ENCODE results near the gene ETFRF1.

ETFRF1 gene

DNA sequence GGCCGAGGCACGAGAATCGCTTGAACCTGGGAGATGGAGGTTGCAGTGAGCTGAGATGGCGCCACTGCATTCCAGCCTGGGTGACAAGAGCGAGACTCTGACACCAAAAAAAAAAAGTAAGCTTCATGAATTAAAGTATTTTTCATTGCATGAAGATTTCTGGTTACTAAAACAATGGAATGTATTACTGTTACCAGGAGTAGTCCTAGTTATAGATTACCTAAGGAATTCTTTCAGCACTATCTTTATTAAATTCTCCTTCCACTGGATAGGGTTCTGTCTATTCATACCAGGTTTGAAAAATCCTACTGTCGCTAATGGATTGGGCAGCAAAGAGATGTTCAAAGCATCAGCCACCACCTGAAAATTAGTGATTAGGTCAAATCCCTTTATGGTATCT lies 12.4 kb downstream of the ETFRF1 start:
- H3K4me3 ChIP-seq (replicated peaks; ENCODE audit: insufficient read depth, low read length): no peak overlapping the region
- no peak for DNase-seq (ENCODE audit: low read depth in 1 of 2, low spot score in 1 of 2)
- no peaks in the 10 kb centered on the region for H3K27me3 ChIP-seq (ENCODE audit: insufficient read depth, poor library complexity, severe bottlenecking)
- TF ChIP-seq, protein P1, sequence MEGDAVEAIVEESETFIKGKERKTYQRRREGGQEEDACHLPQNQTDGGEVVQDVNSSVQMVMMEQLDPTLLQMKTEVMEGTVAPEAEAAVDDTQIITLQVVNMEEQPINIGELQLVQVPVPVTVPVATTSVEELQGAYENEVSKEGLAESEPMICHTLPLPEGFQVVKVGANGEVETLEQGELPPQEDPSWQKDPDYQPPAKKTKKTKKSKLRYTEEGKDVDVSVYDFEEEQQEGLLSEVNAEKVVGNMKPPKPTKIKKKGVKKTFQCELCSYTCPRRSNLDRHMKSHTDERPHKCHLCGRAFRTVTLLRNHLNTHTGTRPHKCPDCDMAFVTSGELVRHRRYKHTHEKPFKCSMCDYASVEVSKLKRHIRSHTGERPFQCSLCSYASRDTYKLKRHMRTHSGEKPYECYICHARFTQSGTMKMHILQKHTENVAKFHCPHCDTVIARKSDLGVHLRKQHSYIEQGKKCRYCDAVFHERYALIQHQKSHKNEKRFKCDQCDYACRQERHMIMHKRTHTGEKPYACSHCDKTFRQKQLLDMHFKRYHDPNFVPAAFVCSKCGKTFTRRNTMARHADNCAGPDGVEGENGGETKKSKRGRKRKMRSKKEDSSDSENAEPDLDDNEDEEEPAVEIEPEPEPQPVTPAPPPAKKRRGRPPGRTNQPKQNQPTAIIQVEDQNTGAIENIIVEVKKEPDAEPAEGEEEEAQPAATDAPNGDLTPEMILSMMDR (IDR thresholded peaks at IDR 0.05; ENCODE audit: insufficient read depth, low read length): no peak
- TF ChIP-seq SPI1 (IDR thresholded peaks at IDR 0.05; ENCODE audit: borderline replicate concordance, low read depth) (no peak), GABPA (IDR thresholded peaks at IDR 0.05; ENCODE audit: low read depth) (no peak), POLR2AphosphoS5 (IDR thresholded peaks at IDR 0.05; ENCODE audit: low read depth) (no peak)
- TF ChIP-seq, protein P2, sequence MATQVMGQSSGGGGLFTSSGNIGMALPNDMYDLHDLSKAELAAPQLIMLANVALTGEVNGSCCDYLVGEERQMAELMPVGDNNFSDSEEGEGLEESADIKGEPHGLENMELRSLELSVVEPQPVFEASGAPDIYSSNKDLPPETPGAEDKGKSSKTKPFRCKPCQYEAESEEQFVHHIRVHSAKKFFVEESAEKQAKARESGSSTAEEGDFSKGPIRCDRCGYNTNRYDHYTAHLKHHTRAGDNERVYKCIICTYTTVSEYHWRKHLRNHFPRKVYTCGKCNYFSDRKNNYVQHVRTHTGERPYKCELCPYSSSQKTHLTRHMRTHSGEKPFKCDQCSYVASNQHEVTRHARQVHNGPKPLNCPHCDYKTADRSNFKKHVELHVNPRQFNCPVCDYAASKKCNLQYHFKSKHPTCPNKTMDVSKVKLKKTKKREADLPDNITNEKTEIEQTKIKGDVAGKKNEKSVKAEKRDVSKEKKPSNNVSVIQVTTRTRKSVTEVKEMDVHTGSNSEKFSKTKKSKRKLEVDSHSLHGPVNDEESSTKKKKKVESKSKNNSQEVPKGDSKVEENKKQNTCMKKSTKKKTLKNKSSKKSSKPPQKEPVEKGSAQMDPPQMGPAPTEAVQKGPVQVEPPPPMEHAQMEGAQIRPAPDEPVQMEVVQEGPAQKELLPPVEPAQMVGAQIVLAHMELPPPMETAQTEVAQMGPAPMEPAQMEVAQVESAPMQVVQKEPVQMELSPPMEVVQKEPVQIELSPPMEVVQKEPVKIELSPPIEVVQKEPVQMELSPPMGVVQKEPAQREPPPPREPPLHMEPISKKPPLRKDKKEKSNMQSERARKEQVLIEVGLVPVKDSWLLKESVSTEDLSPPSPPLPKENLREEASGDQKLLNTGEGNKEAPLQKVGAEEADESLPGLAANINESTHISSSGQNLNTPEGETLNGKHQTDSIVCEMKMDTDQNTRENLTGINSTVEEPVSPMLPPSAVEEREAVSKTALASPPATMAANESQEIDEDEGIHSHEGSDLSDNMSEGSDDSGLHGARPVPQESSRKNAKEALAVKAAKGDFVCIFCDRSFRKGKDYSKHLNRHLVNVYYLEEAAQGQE (IDR thresholded peaks at IDR 0.05; ENCODE audit: insufficient replicate concordance, low read depth): no peak
- H3K27ac ChIP-seq (replicated peaks): no peak overlapping the region

DNA sequence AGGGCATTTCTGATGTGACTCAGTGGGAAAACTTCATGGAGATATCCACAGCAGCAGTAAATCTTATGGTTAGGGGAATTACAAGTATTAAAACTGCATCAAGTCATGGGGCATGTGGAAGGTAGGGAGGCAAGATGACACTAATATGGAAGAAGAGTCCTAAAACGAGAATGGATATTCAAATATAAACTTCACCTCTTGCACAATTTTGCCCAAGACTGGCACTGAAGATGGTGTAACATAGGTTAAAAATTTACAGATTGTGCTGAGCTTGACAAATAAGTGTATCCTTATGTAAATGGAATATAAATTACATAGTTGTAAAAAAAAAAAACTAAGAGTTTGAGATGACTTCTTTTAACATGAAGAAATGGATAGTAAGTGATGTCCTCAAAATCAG lies 12.8 kb downstream of the ETFRF1 start:
- Histone ChIP-seq H3K27me3 (ENCODE audit: insufficient read depth, poor library complexity, severe bottlenecking) (no peaks in the 10 kb centered on the region), H3K4me3 (replicated peaks; ENCODE audit: insufficient read depth, low read length) (no peak overlapping the region), H3K27ac (replicated peaks) (no peak overlapping the region)
- TF ChIP-seq POLR2AphosphoS5 (IDR thresholded peaks at IDR 0.05; ENCODE audit: low read depth) (no peak), SPI1 (IDR thresholded peaks at IDR 0.05; ENCODE audit: borderline replicate concordance, low read depth) (no peak), GABPA (IDR thresholded peaks at IDR 0.05; ENCODE audit: low read depth) (no peak)
- TF ChIP-seq, protein P2 (IDR thresholded peaks at IDR 0.05; ENCODE audit: insufficient replicate concordance, low read depth): no peak
- TF ChIP-seq, protein P1 (IDR thresholded peaks at IDR 0.05; ENCODE audit: insufficient read depth, low read length): no peak
- no peak for DNase-seq (ENCODE audit: low read depth in 1 of 2, low spot score in 1 of 2)

DNA sequence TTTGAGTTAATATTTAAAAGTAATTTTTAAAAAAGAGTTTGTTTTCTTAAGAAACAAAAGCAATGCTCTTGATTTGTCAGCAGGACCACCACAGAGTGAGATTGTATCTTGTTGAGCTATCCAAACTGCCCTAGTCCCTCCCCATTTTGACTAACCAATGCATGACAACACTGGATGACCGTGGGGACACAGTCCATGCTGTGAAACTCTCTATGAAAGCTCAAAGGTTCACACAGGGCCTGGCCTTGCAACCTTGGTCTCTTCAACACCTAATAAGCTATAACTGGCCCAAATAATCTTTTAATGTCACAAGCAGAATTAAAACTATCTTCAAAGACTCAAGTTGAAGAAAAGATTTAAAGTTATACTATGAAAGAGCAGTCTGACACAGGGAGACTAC lies 13.5 kb downstream of the ETFRF1 start:
- TF ChIP-seq, protein P2 (IDR thresholded peaks at IDR 0.05; ENCODE audit: insufficient replicate concordance, low read depth): no peak
- TF ChIP-seq GABPA (IDR thresholded peaks at IDR 0.05; ENCODE audit: low read depth) (no peak), SPI1 (IDR thresholded peaks at IDR 0.05; ENCODE audit: borderline replicate concordance, low read depth) (no peak), POLR2AphosphoS5 (IDR thresholded peaks at IDR 0.05; ENCODE audit: low read depth) (no peak)
- TF ChIP-seq, protein P1 (IDR thresholded peaks at IDR 0.05; ENCODE audit: insufficient read depth, low read length): no peak
- DNase-seq (ENCODE audit: low read depth in 1 of 2, low spot score in 1 of 2): no peak
- H3K27me3 ChIP-seq (ENCODE audit: insufficient read depth, poor library complexity, severe bottlenecking): no peaks in the 10 kb centered on the region
- no peak overlapping the region for H3K27ac ChIP-seq (replicated peaks)
- no peak overlapping the region for H3K4me3 ChIP-seq (replicated peaks; ENCODE audit: insufficient read depth, low read length)

Measured in HL-60 (cell line).